CD14-positive monocyte (primary cell): Measurements from ENCODE around the gene CR1L. TPM values are rescaled to one million over a fixed set of nuclear protein-coding genes. Genes with fewer than 3 reads are reported as not detected.

Experiments used
- DNase-seq, 3 donors: peaks; one replicate each; pipeline ENCODE4 v3.0.0-alpha.2; 2011 to 2022
- H2AFZ ChIP-seq: 2 replicates; pipeline ENCODE4 v1.6.0; 2012; ENCODE audit warnings: mild to moderate bottlenecking, low read depth, low read length, inconsistent platforms; ENCODE audit not compliant: insufficient read depth, poor library complexity, severe bottlenecking
- H3K27ac ChIP-seq, 2 donors: 1 replicate in 1 of 2; 2 replicates in 1 of 2; pipeline ENCODE4 v1.5.1; 2012 to 2013; ENCODE audit warnings: low read length in 2 of 2, control low read depth in 1 of 2, inconsistent platforms in 1 of 2, low read depth in 1 of 2, mild to moderate bottlenecking in 1 of 2
- H3K27me3 ChIP-seq, 2 donors: one replicate each; pipeline versions ENCODE4 v1.6.0 to v1.6.1; 2011 to 2013; ENCODE audit warnings: low read length in 2 of 2; ENCODE audit not compliant: control insufficient read depth in 2 of 2, insufficient read depth in 2 of 2
- H3K36me3 ChIP-seq, 2 donors: replicated peaks in 1 of 2; 1 replicate in 1 of 2; 2 replicates in 1 of 2; pipeline versions ENCODE4 v1.5.1 to v1.6.1; 2012 to 2013; ENCODE audit warnings: low read length in 2 of 2, control low read depth in 1 of 2, inconsistent platforms in 1 of 2, mild to moderate bottlenecking in 1 of 2; ENCODE audit not compliant: insufficient read depth in 2 of 2, control insufficient read depth in 1 of 2
- H3K4me1 ChIP-seq, 2 donors: 1 replicate in 1 of 2; 2 replicates in 1 of 2; pipeline versions ENCODE4 v1.5.1 to v1.6.1; 2012 to 2013; ENCODE audit warnings: low read length in 2 of 2, control low read depth in 1 of 2, inconsistent platforms in 1 of 2, mild to moderate bottlenecking in 1 of 2, moderate library complexity in 1 of 2; ENCODE audit not compliant: insufficient read depth in 2 of 2, control insufficient read depth in 1 of 2
- H3K4me2 ChIP-seq: replicated peaks from 2 replicates; pipeline ENCODE3; 2012; ENCODE audit warnings: low read length, moderate library complexity, mild to moderate bottlenecking; ENCODE audit not compliant: poor library complexity, severe bottlenecking; ENCODE audit errors: extremely low read depth
- H3K4me3 ChIP-seq, 3 experiments: fragments of 200-600 bp in 1 of 3; sonication (generic) in 1 of 3; replicated peaks in 1 of 3; 1 replicate in 2 of 3; 2 replicates in 1 of 3; pipeline ENCODE4 v1.5.1; 2011 to 2013; ENCODE audit warnings: low read length in 3 of 3, mild to moderate bottlenecking in 3 of 3, control low read depth in 2 of 3, low read depth in 2 of 3, inconsistent platforms in 1 of 3, moderate library complexity in 1 of 3
- H3K79me2 ChIP-seq: 2 replicates; pipeline ENCODE4 v1.6.0; 2012; ENCODE audit warnings: mild to moderate bottlenecking, control low read depth, inconsistent platforms, low read length, moderate library complexity; ENCODE audit not compliant: insufficient read depth
- H3K9ac ChIP-seq: 2 replicates; pipeline ENCODE4 v1.6.0; 2017; ENCODE audit warnings: low read length, mild to moderate bottlenecking; ENCODE audit not compliant: insufficient read depth, poor library complexity, severe bottlenecking
- H3K9me3 ChIP-seq, 2 donors: replicated peaks in 1 of 2; 1 replicate in 1 of 2; 2 replicates in 1 of 2; pipeline versions ENCODE4 v1.5.1 to v1.6.1; 2012 to 2013; ENCODE audit warnings: low read length in 2 of 2, control low read depth in 1 of 2; ENCODE audit not compliant: control insufficient read depth in 1 of 2, insufficient read depth in 1 of 2
- H4K20me1 ChIP-seq: 2 replicates; pipeline ENCODE4 v1.6.0; 2012; ENCODE audit warnings: mild to moderate bottlenecking, low read length, control low read depth, moderate library complexity; ENCODE audit not compliant: insufficient read depth
- H3K27ac Mint-ChIP-seq, 7 donors: one replicate each; pipeline ENCODE4 v1.8.0; 2020; ENCODE audit warnings: mild to moderate bottlenecking in 7 of 7, mixed read lengths in 7 of 7, moderate library complexity in 6 of 7, inconsistent platforms in 2 of 7
- H3K27me3 Mint-ChIP-seq, 3 donors: one replicate each; pipeline ENCODE4 v1.8.0; 2021 to 2022; ENCODE audit warnings: low read depth in 3 of 3, mild to moderate bottlenecking in 3 of 3, mixed read lengths in 3 of 3, moderate library complexity in 3 of 3, inconsistent platforms in 1 of 3
- H3K36me3 Mint-ChIP-seq, 2 donors: one replicate each; pipeline ENCODE4 v1.8.0; 2020; ENCODE audit warnings: mixed read lengths in 2 of 2, inconsistent platforms in 1 of 2, mild to moderate bottlenecking in 1 of 2
- H3K4me1 Mint-ChIP-seq: one replicate; pipeline ENCODE4 v1.8.0; 2020; ENCODE audit warnings: mild to moderate bottlenecking, mixed read lengths
- H3K4me3 Mint-ChIP-seq, 2 donors: one replicate each; pipeline ENCODE4 v1.8.0; 2020; ENCODE audit warnings: mild to moderate bottlenecking in 2 of 2, mixed read lengths in 2 of 2, moderate library complexity in 1 of 2
- H3K9me3 Mint-ChIP-seq, 7 donors: one replicate each; pipeline ENCODE4 v1.8.0; 2020 to 2022; ENCODE audit warnings: mixed read lengths in 7 of 7, mild to moderate bottlenecking in 6 of 7, moderate library complexity in 6 of 7, inconsistent platforms in 2 of 7
- WGBS: methylation state at CpG from one replicate; pipeline ENCODE4 v1.1.5; 2013; ENCODE audit warnings: missing lambda C conversion rate; ENCODE audit not compliant: insufficient coverage; 5-methylcytosine and 5-hydroxymethylcytosine counted together
- intact Hi-C, 2 donors: fragments of 100-400 bp; cut with micrococcal nuclease; formaldehyde crosslinking; loops; one replicate each; pipeline versions ENCODE4 v1.15.0 to v1.15.1; 2023
- polyA plus RNA-seq, 3 donors: library from polyadenylated mRNA; depleted of rRNA in 1 of 3; unstranded in 2 of 3; stranded (reverse) in 1 of 3; fragments of 300-500 nt in 2 of 3; fragments of >200 nt in 1 of 3; fragmentation: Illumina TruSeq in 2 of 3; gene quantifications; 1 replicate in 2 of 3; 2 replicates in 1 of 3; pipeline ENCODE4 v1.2.3, GENCODE V29; 2012 to 2021
- TF ChIP-seq, protein P1 (sequence below): fragments of 200-600 bp; IDR thresholded peaks from one replicate; pipeline ENCODE4 v1.8.0; 2022; ENCODE audit warnings: antibody characterized with exemption, mild to moderate bottlenecking

Gene CR1L
- polyA plus RNA-seq, 3 donors, result 0.49 TPM; not detected in 2

DNA sequence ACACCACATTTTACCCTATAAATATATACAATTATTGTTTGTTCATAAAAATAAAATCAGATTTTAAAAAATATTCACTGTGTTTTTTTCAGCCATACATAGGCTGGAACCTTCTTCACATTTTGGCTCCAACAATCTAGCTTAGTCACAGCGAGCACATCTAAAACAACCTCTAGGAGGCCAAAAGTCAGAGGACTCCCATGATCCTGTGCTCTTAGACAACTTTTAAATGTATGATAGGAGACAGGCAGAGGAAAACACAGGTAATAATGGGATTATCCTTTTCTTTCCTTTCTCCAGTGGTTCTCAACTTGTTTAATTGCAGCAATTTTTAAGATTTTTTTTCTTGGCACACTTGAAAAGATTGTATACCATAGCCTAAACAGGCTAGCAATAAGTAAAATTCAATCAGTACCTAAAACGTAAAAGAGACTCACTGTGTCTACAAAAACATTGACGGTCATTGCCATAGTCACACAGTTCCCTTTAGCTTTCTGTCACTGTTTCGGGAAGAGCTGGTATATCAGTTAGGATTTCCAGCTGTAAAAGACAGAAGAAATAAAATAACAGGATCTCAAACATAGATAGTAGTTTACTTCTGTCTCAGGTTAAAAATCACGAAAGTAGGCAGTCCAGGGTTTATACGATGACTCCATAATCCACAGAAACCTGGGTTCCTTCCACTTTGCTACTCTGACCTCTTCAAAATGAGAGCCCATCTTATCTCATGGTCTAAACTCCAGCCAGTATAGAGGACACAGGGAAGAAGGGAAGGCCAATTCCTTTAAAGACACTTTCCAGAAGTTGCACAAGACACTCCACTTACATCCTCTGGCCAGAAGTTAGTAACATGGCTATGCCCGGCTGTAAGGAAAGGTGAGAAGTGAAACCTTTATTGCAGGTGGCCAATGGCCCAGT, 39.2 kb upstream of the CR1L start:
- no peak overlapping the region for H3K9ac ChIP-seq
- Mint-ChIP-seq H3K9me3 (no peaks in the 10 kb centered on the region), H3K36me3 (peaks cover 59 to 81% of the 10 kb centered on the region in 2 donors), H3K27ac (no peak overlapping the region), H3K4me1 (peaks cover 5% of the 10 kb centered on the region), H3K4me3 (no peak overlapping the region), H3K27me3 (peaks cover 0 to 4% (median 0%) of the 10 kb centered on the region in 3 donors)
- H3K4me2 ChIP-seq, result no peak overlapping the region
- H3K27ac ChIP-seq, result no peak overlapping the region
- WGBS, result 86% methylated on average over 2 of the region's 7 CpGs
- H4K20me1 ChIP-seq, result no peaks in the 10 kb centered on the region
- TF ChIP-seq, protein P1, sequence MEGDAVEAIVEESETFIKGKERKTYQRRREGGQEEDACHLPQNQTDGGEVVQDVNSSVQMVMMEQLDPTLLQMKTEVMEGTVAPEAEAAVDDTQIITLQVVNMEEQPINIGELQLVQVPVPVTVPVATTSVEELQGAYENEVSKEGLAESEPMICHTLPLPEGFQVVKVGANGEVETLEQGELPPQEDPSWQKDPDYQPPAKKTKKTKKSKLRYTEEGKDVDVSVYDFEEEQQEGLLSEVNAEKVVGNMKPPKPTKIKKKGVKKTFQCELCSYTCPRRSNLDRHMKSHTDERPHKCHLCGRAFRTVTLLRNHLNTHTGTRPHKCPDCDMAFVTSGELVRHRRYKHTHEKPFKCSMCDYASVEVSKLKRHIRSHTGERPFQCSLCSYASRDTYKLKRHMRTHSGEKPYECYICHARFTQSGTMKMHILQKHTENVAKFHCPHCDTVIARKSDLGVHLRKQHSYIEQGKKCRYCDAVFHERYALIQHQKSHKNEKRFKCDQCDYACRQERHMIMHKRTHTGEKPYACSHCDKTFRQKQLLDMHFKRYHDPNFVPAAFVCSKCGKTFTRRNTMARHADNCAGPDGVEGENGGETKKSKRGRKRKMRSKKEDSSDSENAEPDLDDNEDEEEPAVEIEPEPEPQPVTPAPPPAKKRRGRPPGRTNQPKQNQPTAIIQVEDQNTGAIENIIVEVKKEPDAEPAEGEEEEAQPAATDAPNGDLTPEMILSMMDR, result no peak
- H3K4me1 ChIP-seq, result no peaks in the 10 kb centered on the region
- no peak for DNase-seq
- no peaks in the 10 kb centered on the region for H3K9me3 ChIP-seq
- no peaks in the 10 kb centered on the region for H3K27me3 ChIP-seq
- no peak overlapping the region for H2AFZ ChIP-seq
- intact Hi-C loops, result no loop called here
- H3K4me3 ChIP-seq, result no peak overlapping the region
- no peaks in the 10 kb centered on the region for H3K79me2 ChIP-seq
- H3K36me3 ChIP-seq, result peaks cover 5 to 75% of the 10 kb centered on the region in 2 donors

DNA sequence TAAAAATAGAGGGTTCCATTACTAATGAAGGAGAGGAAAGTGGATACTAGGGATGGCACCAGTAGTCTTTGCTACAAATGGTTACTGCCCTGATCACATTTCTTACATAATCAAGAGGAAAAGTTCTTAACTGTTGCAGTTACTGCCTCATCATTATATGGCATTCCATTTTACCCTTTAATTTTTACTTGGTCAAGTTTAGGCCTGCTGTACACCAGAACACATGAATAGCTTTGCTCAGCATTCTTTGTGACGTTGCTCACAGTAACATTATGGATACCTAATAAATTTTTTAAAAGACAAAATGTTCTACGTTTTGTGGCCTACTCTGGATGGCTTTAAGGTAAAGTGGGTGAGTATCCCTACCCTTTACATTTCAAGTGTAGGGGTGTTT, 38.6 kb upstream of the CR1L start:
- no peaks in the 10 kb centered on the region for H3K9me3 Mint-ChIP-seq
- Histone ChIP-seq H3K79me2 (no peaks in the 10 kb centered on the region), H3K27me3 (no peaks in the 10 kb centered on the region), H4K20me1 (no peaks in the 10 kb centered on the region), H3K36me3 (peaks cover 5 to 80% of the 10 kb centered on the region in 2 donors), H3K9me3 (no peaks in the 10 kb centered on the region), H2AFZ (no peak overlapping the region), H3K4me1 (no peaks in the 10 kb centered on the region), H3K9ac (no peak overlapping the region), H3K27ac (no peak overlapping the region), H3K4me2 (no peak overlapping the region), H3K4me3 (no peak overlapping the region)
- no peak overlapping the region for H3K27ac Mint-ChIP-seq
- no peak for DNase-seq
- no peak overlapping the region for H3K4me3 Mint-ChIP-seq
- TF ChIP-seq, protein P1, result no peak
- WGBS, result no CpG with 5 or more reads among the region's 2 CpGs
- intact Hi-C loops, result no loop called here
- H3K36me3 Mint-ChIP-seq, result peaks cover 65 to 84% of the 10 kb centered on the region in 2 donors
- H3K27me3 Mint-ChIP-seq, result peaks cover 0 to 4% (median 0%) of the 10 kb centered on the region in 3 donors
- peaks cover 5% of the 10 kb centered on the region for H3K4me1 Mint-ChIP-seq
